GM18498 (cell line): ENCODE measurements around the gene CST11.
"Not testable (repeated sequence)": the region's sequence is repeated elsewhere in the genome, so short reads cannot be mapped to it uniquely, and the experiment has no call there.

Experiments
- ATAC-seq: cut with Tn5 transposase; IDR thresholded peaks from one replicate; pipeline ENCODE4 v1.9.1; 2021; ENCODE audit warnings: mild to moderate bottlenecking, moderate library complexity; ENCODE audit not compliant: unreplicated experiment

The CST11 gene, protein sequence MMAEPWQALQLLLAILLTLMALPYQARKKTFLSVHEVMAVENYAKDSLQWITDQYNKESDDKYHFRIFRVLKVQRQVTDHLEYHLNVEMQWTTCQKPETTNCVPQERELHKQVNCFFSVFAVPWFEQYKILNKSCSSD

GRCh38 chr20:23452776-23453175 is at the start of gene CST11:
Gene CST11 (minus strand): TSS chr20:23452876. CDS start chr20:23452811, 65 bp downstream.
- no peak for ATAC-seq

GRCh38 chr20:23501926-23502325 is 49.2 kb upstream of the CST11 start:
- no peak for ATAC-seq

GRCh38 chr20:23497536-23497935 is 44.9 kb upstream of the CST11 start:
- no peak for ATAC-seq

GRCh38 chr20:23493172-23493772 is 40.6 kb upstream of the CST11 start:
- no peak for ATAC-seq

DNA sequence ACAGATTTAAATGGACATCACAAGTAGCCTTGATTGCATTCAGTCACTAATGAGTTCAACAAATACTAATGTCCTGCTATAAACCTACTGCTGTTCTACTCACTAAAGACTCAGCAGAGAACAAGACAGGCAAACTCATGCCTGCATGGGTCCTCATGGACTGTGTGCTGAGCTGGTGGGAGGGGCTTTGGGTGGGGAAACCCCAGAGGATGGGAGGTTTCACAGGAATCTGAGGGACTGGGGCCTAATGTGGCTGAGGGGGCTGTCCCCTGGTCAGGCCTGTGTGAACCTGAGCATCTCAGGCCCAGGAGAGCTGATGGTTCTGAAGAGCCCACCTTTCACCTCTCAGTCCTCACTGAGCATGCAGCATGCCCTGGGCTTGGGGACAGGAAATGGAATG is 39.6 kb upstream of the CST11 start:
- no peak for ATAC-seq

- ATAC-seq, result no peak
These were observed 38.1 kb upstream of the CST11 start, which contains the start of gene CST8 for GRCh38 chr20:23490817-23491216. Gene CST8 (plus strand): TSS chr20:23491117. CDS start chr20:23491668, 551 bp downstream.

GRCh38 chr20:23488996-23489395 is 36.3 kb upstream of the CST11 start:
- no peak for ATAC-seq

DNA sequence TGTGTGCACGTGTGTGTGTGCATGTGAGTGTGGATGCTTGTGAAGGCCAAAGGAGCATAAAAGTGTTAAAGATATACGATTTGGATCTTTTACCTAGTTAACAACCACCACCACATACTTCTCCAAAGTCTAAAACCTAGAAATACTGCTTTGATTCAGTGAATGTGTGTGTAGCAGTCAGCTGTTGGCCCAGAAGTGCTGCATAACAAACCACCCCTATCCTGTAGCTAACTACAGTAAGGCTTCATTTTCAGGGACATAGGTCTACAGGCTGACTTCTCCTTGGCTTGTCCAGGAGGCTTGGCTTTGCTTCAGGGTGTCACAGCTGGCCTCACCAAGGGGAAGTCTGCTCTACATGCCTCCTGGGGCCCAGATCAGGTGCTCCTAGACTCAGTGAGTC is 35.8 kb upstream of the CST11 start:
- no peak for ATAC-seq

DNA sequence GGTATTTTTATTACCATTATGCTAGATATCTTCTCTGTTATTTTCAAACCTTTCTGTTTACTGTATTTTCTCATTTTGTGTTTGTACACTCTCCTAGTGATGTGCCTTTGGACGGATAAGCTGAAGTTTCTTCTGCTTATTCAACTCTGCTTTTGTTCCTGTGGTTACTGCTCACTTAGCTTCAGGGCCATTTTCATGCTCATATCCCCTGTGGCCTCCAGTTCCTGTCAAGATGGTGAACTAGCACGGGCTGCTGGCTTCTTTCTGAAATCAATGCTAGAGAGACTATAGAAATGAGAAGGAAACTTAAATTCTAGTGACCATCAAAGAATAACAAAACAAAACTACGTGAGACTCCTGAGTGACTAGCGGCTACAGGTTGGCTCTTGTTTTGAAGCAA is 31.4 kb upstream of the CST11 start:
- no peak for ATAC-seq

DNA sequence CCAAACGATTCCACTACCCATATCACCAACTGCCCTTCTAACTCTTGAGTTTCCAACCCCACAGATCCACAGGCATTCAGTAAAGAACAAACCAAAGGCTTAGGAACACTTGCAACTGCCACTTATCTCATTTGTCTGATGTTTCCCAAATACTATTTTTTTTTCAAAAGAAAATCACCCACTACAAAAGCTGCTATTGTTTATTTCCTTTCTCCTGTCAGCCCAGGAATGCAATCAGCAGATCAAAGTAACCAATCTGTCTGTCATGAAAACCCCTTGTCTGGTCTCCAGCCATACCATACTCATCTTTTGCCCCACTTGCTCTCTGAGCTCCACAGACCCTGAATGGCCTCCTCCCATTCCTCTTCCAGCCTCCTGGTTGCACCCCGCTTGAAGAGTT is 29.5 kb upstream of the CST11 start:
- no peak for ATAC-seq

DNA sequence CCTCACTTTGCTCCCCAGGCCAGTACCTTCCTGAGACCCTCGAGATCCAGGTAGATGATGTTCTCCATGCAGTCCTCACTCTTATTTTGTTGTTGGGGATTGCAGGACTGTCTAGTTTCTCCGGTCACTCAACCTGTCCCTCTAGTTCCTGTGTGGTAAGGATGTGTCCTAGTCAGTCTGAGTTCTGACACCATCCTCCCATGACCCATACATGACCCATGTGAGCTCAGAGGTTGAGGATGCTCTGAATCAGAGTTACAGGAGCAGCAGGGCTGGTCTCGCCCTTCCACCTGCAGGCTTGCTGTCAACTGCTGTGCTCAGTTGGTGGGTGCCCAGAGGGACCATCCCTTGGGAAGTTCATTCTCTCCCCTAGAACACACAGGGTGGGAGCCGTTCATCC is 26.4 kb upstream of the CST11 start:
- no peak for ATAC-seq

DNA sequence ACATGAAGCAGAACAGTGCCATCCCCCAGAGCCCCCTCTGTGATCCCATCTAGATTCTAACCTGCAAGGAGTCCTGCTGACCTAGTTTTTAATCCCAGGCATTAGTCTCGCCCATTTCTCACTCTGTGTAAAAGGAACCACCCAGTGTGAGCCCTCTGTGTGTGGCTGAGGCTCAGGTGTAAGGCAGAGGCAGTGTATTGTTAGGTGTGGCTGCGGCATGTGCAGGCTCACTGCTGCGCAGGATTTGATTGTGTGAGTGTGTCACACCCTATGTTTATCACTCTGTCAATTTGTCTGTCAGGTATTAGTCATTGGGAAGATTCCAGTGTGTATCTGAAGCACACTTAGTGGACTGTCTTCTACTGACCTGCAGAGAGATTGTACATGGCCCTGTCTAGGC is 24.5 kb upstream of the CST11 start:
- ATAC-seq, result no peak

- ATAC-seq, result no peak
These were observed 23.5 kb upstream of the CST11 start for GRCh38 chr20:23476015-23476754.

DNA sequence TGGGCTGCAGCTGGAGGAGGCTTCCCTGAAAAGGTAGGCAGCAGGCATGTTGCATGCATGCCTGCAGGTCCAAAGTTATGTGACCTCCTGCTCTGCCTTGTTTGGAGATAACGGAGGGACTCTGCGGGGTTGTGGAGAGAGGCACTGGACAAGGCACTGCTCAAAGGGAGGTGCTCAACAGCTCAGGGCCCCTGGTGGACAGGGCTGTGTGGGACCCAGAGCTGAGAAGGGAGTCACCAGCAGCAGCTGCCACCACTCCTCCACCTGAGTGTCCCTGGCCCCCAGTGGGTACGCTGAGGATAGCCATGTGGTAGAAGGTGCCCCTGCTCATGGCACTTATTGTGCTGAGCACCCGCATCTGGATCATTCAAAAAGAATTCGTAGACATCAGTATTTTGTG is 22.7 kb upstream of the CST11 start:
- ATAC-seq, result no peak

GRCh38 chr20:23473293-23473692 is 20.6 kb upstream of the CST11 start:
- ATAC-seq, result not testable (repeated sequence)

- ATAC-seq, result not testable (repeated sequence)
These were observed 19.6 kb upstream of the CST11 start for GRCh38 chr20:23472306-23472705.

DNA sequence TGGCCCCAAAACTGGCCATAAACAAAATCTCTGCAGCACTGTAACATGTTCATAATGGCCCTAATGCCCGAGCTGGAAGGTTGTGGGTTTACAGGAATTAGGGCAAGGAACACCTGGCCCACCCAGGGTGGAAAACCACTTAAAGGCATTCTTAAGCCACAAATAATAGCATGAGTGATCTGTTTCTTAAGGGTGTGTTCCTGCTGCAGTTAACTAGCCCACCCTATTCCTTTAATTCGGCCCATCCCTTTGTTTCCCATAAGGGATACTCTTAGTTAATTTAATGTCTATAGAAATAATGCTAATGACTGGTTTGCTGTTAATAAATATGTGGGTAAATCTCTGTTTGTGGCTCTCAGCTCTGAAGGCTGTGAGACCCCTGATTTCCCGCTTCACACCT is 14.3 kb upstream of the CST11 start:
- ATAC-seq, result not testable (repeated sequence)

GRCh38 chr20:23461180-23461579 is 8.5 kb upstream of the CST11 start:
- no peak for ATAC-seq

GRCh38 chr20:23459461-23460150 is 6.9 kb upstream of the CST11 start:
- no peak for ATAC-seq

DNA sequence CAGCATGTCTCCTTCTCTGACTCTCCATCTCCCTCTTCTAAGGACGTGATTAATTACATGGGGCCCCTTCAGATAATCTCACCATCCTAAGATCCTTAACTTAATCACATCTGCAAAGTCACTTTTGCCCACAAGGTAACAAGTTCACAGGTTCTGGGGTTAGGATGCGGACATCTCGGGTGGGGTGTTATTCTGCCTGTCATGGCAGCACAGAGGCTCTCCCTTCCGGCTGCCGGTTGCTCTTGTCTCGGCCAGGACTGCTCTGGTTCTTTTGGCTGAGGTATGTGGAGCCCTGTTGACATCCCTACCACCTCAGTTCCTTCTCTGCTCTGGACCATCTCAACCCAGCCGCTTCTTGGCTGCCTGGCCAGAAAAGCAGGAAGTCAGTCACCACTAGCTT is 4.2 kb upstream of the CST11 start:
- no peak for ATAC-seq

- ATAC-seq, result no peak
These were observed 3.7 kb upstream of the CST11 start for GRCh38 chr20:23456409-23456808.

GRCh38 chr20:23455639-23456038 is 3.0 kb upstream of the CST11 start:
- no peak for ATAC-seq
